GM12873 (cell line): ENCODE data around the gene MRPL19.

Source experiments
- TF ChIP-seq, protein P1 (sequence below): IDR thresholded peaks from 2 replicates; pipeline ENCODE4 v1.5.1; 2012; ENCODE audit warnings: low read depth, mild to moderate bottlenecking, moderate library complexity, low read length, control low read depth; ENCODE audit not compliant: insufficient read depth; ENCODE audit errors: missing control alignments

MRPL19 gene

DNA sequence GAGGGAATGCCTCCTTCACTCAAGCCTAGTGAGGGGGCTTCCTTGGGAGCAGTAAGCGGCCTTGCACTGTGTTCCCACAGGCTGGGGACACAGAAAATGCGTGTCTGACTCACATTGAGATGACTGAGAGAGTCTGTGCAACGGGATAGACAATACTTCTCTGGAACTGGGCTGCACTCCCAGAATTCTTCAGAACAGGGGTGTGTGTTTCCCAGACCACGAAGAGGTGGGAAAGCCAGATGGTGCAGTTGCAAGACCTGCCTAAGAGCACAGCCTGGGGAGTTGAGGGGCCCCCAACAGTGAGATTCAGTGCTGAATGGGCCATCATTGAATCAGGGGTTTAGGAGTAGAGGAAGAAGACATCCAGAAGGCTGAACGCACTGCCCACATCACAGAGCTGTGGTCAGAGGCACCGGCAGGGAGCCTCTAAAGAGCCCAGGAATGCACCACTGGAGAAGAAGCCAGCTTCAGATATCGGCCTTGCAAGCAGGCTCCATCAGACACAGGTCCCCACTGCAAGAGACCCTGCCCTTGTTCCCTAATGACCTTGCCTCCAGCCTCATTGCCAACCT, 36.6 kb upstream of the MRPL19 start:
- TF ChIP-seq, protein P1, sequence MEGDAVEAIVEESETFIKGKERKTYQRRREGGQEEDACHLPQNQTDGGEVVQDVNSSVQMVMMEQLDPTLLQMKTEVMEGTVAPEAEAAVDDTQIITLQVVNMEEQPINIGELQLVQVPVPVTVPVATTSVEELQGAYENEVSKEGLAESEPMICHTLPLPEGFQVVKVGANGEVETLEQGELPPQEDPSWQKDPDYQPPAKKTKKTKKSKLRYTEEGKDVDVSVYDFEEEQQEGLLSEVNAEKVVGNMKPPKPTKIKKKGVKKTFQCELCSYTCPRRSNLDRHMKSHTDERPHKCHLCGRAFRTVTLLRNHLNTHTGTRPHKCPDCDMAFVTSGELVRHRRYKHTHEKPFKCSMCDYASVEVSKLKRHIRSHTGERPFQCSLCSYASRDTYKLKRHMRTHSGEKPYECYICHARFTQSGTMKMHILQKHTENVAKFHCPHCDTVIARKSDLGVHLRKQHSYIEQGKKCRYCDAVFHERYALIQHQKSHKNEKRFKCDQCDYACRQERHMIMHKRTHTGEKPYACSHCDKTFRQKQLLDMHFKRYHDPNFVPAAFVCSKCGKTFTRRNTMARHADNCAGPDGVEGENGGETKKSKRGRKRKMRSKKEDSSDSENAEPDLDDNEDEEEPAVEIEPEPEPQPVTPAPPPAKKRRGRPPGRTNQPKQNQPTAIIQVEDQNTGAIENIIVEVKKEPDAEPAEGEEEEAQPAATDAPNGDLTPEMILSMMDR: no peak

DNA sequence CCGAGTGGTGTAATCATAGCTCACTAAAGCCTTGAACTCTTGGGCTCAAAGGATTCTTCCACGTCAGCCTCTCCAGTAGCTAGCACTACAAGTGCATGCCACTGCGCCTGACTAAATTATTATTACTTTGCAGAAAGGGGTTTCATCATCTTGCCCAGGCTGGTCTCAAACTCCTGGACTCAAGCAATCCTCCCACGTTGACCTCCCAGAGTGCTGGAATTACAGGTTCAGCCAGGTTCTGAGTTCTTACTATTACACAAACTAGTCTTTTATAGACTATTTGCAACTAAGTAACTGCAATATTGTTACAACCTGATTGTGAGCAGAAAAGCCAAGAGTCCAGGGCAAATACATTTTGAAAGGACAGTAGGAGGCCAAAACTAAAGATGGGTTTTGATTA, 35.9 kb upstream of the MRPL19 start:
- TF ChIP-seq, protein P1: no peak

DNA sequence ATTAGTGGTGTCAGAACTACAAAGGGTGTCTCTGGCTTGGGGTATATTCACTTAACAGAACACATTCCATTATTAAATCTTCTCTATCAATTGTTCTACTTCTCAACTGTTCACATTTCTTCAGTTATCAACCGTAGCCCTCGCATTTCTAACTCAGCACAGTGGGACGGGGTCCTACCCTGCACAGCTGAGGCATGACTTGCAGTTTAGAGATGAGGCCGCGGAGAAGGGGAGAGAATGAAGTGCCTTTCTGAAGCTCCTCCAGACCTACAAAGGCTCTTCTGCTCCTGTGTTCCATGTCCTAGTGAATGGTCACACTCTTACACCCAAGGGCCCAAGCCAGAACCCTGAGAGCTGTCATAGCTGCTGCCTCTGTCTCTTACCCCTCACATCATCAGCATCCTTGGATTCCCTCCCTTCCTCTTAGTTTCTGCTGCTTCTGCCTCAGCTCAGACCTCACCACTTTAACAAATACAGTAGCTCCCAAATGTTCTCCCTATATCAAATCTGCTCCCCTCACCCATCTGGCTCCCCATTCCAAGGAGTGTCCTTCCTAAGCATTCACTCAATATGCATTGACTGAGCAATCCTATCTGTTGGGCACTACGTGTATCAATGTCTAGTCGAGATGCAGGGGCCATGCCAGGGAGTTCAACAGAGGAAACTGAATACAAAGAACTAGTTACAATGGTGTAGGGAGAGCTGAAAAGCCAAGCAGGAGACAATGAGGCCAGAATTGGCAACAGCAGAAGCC, 34.3 kb upstream of the MRPL19 start:
- TF ChIP-seq, protein P1: no peak

DNA sequence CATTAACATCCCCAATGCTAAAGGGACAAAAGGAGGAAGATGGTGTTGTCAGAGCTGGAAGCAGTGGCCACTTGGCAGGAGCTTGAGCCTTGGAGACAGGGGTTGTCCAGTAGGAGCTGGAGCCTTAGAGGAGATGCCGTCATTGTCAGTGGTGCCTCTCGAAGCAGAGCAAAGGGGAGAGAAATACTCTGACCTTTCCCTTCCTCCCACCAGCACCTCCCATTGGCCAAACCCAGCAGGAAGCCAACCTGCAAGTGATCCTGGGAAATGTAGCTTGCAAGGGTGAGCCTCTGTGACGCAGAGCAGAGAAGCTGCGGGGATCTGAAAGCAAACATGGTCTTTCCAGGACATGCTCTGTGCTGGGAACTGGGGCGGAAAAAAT, 33.7 kb upstream of the MRPL19 start:
- TF ChIP-seq, protein P1: no peak

DNA sequence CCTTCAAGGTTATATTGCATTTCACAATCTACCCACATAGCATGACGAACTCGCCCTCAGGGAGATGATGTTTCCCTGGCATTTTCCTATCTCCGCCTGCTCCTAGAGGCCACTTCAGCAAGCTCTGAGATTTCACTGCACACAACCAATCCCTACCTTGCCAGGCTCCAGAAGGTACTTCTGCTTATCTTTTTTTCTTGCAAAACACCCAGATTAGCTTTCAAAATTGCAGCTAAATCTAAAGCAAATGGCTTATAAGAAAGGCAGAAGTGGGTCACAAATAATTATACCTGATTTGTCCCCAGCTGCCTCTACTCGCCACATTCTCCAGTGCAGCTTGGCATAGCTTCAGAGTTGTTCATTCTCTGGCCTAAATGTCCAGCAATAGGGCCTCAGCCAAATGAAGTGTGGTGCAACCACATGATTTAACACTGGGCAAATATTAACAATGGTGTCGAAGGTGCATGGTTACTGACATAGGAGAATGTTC, 32.4 kb upstream of the MRPL19 start:
- TF ChIP-seq, protein P1: no peak

DNA sequence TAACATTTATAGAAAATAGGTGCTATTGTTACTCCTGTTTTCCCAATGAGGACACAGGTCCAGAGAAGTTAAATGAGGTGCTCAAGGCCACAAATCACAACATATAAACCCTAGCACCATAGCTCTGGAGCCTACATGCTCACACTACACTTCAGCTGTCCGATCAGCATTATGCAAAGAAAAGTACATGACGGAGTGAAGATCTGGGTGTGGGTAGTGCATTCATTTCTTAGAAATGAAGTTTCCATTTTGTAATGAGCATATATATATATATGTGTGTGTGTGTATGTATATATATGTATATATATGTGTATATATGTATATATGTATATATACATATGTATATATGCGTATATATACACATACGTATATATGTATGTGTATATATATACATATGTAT, 30.2 kb upstream of the MRPL19 start:
- TF ChIP-seq, protein P1: no peak

DNA sequence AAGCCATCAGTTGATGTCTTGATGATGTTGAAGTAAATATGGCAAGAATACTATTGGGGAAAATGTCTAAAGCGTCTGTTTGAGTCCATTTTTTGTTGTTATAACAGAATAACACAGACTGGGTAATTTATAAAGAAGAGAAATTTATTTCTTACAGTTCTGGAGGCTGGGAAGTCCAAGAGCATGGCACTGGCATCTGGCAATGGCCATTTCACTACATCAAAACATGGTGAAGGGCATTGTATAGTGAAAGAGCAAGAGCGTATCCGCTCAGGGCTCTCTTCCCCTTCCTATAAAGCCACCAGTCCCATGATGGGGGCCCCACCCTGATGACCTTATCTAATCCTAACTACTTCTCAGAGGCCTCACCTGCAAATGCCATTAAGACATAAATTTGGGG, 29.6 kb upstream of the MRPL19 start:
- TF ChIP-seq, protein P1: no peak
